GM19351 (cell line): ENCODE results near the gene FOSL1.
A peak's percentile ranks its signal among the peaks of the same experiment; 100 is the strongest.
"Not testable (repeated sequence)": the region's sequence is repeated elsewhere in the genome, so short reads cannot be mapped to it uniquely, and the experiment has no call there.

Source experiments
- ATAC-seq: cut with Tn5 transposase; IDR thresholded peaks from one replicate; pipeline ENCODE4 v1.9.1; 2021; ENCODE audit warnings: mild to moderate bottlenecking, moderate library complexity; ENCODE audit not compliant: unreplicated experiment

FOSL1 gene

GRCh38 chr11:65897020-65897471 lies 3.1 kb downstream of the FOSL1 start:
- ATAC-seq, result no peak

GRCh38 chr11:65896034-65896999 lies 3.9 kb downstream of the FOSL1 start:
- no peak for ATAC-seq

- ATAC-seq, result no peak
These were observed 4.7 kb downstream of the FOSL1 start for GRCh38 chr11:65895482-65895981.

- ATAC-seq, result no peak
These were observed 6.1 kb downstream of the FOSL1 start for GRCh38 chr11:65894034-65894591.

- ATAC-seq, result no peak
These were observed 7.4 kb downstream of the FOSL1 start for GRCh38 chr11:65892661-65893317.

- not testable (repeated sequence) for ATAC-seq
These were observed 8.0 kb downstream of the FOSL1 start for GRCh38 chr11:65892137-65892540.

GRCh38 chr11:65891219-65892136 lies 8.7 kb downstream of the FOSL1 start:
- no peak for ATAC-seq

- no peak for ATAC-seq
These were observed 9.6 kb downstream of the FOSL1 start, which contains the start of gene CCDC85B for GRCh38 chr11:65890324-65891218. TSS of gene CCDC85B (plus strand) at chr11:65890673. CDS start at chr11:65890784, 111 bp downstream.

GRCh38 chr11:65888163-65888814 lies 11.9 kb downstream of the FOSL1 start, which contains the start of gene FIBP:
TSS of gene FIBP (minus strand) at chr11:65888471. CDS start at chr11:65888418, 53 bp downstream.
- peak; percentile 40 for ATAC-seq

- no peak for ATAC-seq
These were observed 12.4 kb downstream of the FOSL1 start for GRCh38 chr11:65887723-65888162.

GRCh38 chr11:65886826-65887722 lies 13.1 kb downstream of the FOSL1 start:
- no peak for ATAC-seq

GRCh38 chr11:65885808-65886536 lies 14.2 kb downstream of the FOSL1 start:
- no peak for ATAC-seq

- ATAC-seq, result no peak
These were observed 15.0 kb downstream of the FOSL1 start for GRCh38 chr11:65885231-65885630.

- ATAC-seq, result no peak
These were observed 15.5 kb downstream of the FOSL1 start for GRCh38 chr11:65884716-65885092.

GRCh38 chr11:65883786-65884715 lies 16.1 kb downstream of the FOSL1 start:
- ATAC-seq, result no peak
